Mucosa of rectum (tissue), 2 donors: Measurements from ENCODE around the gene PLLP.
A peak's percentile ranks its signal among the peaks of the same experiment; 100 is the strongest.

Source experiments
- H3K27ac ChIP-seq, 2 donors: one replicate each; pipeline ENCODE4 v1.7.0; 2013; ENCODE audit warnings: inconsistent platforms in 2 of 2, low read depth in 2 of 2, low read length in 2 of 2
- H3K27me3 ChIP-seq, 2 donors: one replicate each; pipeline ENCODE4 v1.7.0; 2013; ENCODE audit warnings: low read length in 2 of 2; ENCODE audit not compliant: control insufficient read depth in 2 of 2, insufficient read depth in 2 of 2
- H3K36me3 ChIP-seq, 2 donors: one replicate each; pipeline ENCODE4 v1.7.0; 2013; ENCODE audit warnings: low read length in 2 of 2; ENCODE audit not compliant: control insufficient read depth in 2 of 2, insufficient read depth in 2 of 2
- H3K4me1 ChIP-seq, 2 donors: one replicate each; pipeline ENCODE4 v1.7.0; 2013; ENCODE audit warnings: low read length in 2 of 2, mild to moderate bottlenecking in 1 of 2; ENCODE audit not compliant: control insufficient read depth in 2 of 2, insufficient read depth in 2 of 2
- H3K4me3 ChIP-seq, 2 donors: one replicate each; pipeline ENCODE4 v1.7.0; 2013; ENCODE audit warnings: low read length in 2 of 2
- H3K9ac ChIP-seq, 2 donors: one replicate each; pipeline ENCODE4 v1.7.0; 2013; ENCODE audit warnings: low read length in 2 of 2, low read depth in 1 of 2, mild to moderate bottlenecking in 1 of 2
- H3K9me3 ChIP-seq, 2 donors: one replicate each; pipeline ENCODE4 v1.7.0; 2013; ENCODE audit warnings: low read length in 2 of 2; ENCODE audit not compliant: control insufficient read depth in 2 of 2
- donor health status: healthy.
- donor health status: Normal muscosa, but diverticular disease.

Gene PLLP

DNA sequence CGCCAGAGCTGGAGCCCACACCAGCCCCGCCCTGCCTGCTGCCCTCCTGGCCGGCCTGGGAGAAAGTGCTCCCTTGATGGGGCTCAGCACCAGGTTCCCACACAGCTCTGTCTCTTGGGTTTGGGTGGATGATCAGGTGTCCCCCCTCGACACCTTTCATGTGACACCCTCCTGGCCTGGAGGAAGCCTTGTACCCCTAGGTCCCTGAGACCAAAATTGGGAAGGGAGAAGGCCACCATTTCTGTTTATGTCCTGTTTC lies 19.4 kb upstream of the PLLP start:
- Histone ChIP-seq H3K27ac (peak overlapping the region in 1 of 2 donors; percentile 58), H3K9me3 (no peaks in the 10 kb centered on the region), H3K36me3 (no peaks in the 10 kb centered on the region), H3K27me3 (no peaks in the 10 kb centered on the region), H3K4me1 (peaks cover 22 to 24% of the 10 kb centered on the region in 2 donors), H3K4me3 (no peak overlapping the region), H3K9ac (peak overlapping the region in 1 of 2 donors; percentile 24)

DNA sequence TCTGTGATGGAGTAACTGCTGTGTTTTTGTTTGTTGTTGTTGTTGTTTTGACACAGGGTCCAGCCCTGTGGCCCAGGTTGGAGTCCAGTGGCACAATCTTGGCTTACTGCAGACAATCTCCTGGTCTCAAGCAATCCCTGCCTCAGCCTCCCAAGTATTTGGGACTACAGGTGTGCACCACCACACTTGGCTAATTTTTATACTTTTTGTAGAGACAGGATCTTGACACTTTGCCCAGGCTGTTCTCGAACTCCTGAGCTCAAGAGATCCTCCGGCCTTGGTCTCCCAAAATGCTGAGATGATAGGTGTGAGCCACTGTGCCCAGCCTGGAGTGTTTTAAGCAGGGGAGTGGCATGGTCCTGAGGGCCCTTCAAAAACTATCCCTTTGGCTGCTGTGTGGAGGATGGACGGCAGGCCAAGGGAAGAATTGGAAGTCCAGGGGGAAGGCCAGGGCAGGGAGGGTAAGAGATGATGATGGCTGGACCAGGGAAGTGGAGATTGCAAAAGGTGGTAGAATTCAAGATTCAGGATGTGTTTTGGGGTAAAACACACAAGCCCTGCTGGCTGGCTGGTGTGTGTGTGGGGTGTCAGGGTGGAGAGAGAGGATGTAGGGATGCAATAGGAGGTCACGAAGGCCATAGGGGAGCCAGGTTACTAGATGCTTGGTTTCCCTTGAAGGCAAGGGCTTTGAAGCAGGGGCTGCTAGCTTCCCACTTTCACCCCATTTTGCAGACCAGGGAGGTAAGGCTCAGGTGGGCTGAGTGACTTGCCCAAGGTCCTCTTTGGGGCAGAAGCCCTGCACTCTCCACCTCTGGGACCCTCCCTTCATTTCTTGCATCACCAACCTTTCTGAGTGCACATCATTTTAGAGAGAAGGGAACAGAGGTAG lies 18.8 kb upstream of the PLLP start:
- H3K4me1 ChIP-seq: peaks cover 23 to 26% of the 10 kb centered on the region in 2 donors
- H3K9me3 ChIP-seq: no peaks in the 10 kb centered on the region
- H3K4me3 ChIP-seq: no peak overlapping the region
- H3K27ac ChIP-seq: no peak overlapping the region
- no peaks in the 10 kb centered on the region for H3K36me3 ChIP-seq
- no peaks in the 10 kb centered on the region for H3K27me3 ChIP-seq
- H3K9ac ChIP-seq: no peak overlapping the region

DNA sequence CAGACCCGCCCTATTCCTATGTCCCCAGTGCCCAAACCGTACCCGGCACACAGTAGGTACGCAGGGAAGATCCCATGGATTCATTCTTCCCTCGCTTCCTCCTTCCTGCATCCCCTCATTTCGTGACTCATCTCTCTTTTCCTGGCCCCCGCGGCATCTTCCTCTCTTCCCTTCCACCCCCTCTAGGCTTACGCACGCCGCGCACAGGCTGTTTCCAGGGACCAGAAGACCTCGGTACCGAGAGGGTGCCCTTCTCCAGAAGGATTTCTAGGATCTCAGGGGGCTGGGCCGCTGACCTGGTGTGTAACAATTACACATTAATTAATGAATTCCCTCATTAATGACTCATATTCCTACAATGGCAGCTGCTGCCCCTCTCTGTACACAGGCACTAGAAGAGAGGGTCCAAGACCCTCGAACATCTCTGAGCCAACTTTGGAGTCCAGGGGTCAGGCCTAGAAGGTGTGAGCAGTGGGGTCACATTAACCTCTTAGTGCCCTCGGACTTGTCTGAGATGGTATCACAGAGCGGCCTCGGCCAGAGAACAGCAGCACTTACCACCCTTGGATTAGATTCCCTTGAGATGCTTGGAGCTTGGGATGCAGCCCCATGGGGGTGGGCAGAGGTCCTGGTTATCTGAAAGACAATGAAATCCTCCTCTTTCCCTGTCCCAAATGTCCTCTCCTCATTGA lies 16.8 kb upstream of the PLLP start:
- Histone ChIP-seq H3K9ac (peak overlapping the region in 1 of 2 donors; percentile 21), H3K9me3 (no peaks in the 10 kb centered on the region), H3K4me1 (peaks cover 23 to 33% of the 10 kb centered on the region in 2 donors), H3K4me3 (peak overlapping the region; percentile 25 to 72), H3K36me3 (no peaks in the 10 kb centered on the region), H3K27ac (no peak overlapping the region), H3K27me3 (no peaks in the 10 kb centered on the region)

DNA sequence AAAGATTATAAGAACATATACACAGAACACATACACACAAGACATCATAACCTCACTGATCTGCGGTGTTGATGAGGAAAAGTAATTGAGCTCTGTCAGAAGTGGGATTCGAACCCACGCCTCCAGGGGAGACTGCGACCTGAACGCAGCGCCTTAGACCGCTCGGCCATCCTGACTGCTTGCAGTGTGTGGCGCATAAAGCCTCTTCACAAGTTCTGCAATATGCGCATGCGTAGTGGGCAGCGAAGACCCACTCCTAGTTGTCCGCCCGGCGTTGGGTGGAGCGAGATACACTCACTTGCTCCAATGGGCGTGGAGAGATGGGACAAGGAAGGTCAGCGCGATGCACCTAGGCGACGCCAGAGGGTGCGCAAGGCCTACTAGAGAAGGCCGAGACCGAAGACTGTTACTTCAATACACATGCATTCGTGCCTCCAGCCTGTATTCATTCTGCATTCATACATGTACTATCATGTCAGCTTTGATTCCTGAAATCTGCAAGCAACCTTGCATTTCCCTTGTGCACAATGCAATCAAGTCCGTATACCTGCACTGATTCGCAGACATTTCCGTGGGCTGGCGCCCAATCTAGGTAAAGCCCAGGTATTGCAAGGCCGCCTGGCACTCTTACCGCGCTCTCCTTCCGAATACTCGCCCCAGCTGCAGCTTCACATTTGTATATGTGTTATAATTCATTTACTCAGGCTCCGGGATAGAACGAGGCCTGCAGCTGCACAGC lies 16.1 kb upstream of the PLLP start:
- Histone ChIP-seq H3K27me3 (no peaks in the 10 kb centered on the region), H3K4me1 (peaks cover 23 to 33% of the 10 kb centered on the region in 2 donors), H3K27ac (peak overlapping the region; percentile 86), H3K9me3 (no peaks in the 10 kb centered on the region), H3K9ac (peak overlapping the region; percentile 67 to 78), H3K4me3 (peak overlapping the region; percentile 62 to 85), H3K36me3 (no peaks in the 10 kb centered on the region)

DNA sequence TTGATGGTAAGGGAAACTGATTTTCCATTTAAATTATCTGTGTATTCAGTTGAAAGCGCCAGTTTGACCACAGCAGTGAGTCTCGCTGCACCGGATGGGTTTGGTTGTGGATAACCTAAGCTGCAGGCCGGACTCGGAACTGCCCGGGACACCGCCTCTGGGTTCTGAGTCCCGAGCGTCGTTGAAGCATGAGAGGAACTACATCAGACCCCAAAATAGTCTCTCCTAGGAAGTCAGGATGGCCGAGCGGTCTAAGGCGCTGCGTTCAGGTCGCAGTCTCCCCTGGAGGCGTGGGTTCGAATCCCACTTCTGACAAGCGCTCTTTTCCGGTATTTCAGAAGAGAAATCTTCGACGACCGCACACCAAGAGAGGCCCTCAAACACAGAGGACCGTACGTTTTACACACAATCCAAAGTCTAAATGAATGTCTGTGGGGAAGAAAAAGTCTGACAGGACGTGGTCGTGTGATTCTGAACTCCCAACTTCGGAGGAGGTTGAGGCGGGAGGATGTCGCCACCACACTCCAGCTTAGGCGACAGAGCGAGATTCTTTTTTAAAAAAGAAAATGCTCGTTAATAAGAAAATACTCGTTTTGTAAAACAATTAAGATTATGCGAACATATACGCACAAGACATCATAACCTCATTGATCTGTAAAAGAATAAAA lies 15.4 kb upstream of the PLLP start:
- Histone ChIP-seq H3K4me3 (peak overlapping the region; percentile 62 to 85), H3K27ac (peak overlapping the region; percentile 86), H3K9me3 (no peaks in the 10 kb centered on the region), H3K4me1 (peaks cover 23 to 33% of the 10 kb centered on the region in 2 donors), H3K36me3 (no peaks in the 10 kb centered on the region), H3K9ac (peak overlapping the region; percentile 67 to 78), H3K27me3 (no peaks in the 10 kb centered on the region)

DNA sequence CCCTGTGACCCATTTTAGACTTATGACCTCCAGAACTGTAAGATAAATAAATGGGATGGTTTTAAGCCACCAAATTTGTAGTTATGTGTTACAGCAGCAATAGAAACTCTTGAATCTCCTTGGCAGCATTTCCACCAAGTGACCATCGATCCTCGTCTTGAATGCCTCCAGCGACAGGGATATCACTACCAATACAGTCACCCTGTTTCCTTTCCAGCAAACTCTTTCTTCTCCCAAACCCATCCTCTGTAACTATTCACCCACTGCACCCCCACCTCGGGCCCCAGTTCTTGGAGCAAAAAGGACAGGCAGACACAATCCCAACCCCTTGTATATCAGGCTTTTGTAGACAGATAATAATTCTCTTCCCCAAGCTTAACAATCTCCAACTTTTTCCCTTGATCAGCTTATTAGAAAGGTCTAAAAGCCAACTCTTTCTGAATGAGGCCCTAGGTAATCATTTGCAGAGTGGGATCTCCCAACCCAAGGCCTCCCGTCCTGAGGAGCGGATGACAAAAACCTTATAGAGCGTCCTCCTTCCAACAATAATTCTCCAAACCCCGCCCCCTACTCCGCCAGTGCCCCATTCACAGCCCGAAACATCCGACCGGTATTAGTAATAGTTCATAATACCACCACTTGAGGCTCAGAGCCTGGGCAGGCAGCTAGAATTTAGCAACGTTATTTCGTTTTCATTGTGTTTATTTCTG lies 14.7 kb upstream of the PLLP start:
- H3K27me3 ChIP-seq: no peaks in the 10 kb centered on the region
- H3K9ac ChIP-seq: peak overlapping the region; percentile 61 to 67
- H3K27ac ChIP-seq: peak overlapping the region; percentile 86
- H3K4me1 ChIP-seq: peaks cover 19 to 26% of the 10 kb centered on the region in 2 donors
- no peaks in the 10 kb centered on the region for H3K9me3 ChIP-seq
- peak overlapping the region; percentile 62 to 85 for H3K4me3 ChIP-seq
- no peaks in the 10 kb centered on the region for H3K36me3 ChIP-seq

DNA sequence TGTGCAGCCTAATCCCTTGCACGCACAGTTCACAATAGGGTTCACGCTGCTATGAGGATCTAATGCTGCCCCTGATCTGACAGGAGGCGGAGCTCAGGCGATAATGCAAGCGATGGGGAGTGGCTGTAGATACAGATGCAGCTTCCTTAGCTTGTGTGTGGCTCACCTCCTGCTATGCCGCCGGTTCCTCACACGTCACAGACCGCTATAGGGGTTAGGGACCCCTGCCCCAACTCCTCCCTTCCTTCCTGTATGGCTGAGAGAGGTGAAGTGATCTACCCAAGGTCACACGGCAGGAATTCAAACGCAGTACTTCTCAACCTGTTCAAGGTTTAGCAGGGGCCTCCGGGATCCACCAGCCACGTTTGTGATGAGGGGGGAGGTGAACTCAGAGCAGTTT lies 13.4 kb upstream of the PLLP start:
- H3K4me1 ChIP-seq: peaks cover 15 to 23% of the 10 kb centered on the region in 2 donors
- H3K27me3 ChIP-seq: no peaks in the 10 kb centered on the region
- H3K36me3 ChIP-seq: no peaks in the 10 kb centered on the region
- no peaks in the 10 kb centered on the region for H3K9me3 ChIP-seq
- H3K9ac ChIP-seq: no peak overlapping the region
- H3K4me3 ChIP-seq: no peak overlapping the region
- H3K27ac ChIP-seq: no peak overlapping the region

DNA sequence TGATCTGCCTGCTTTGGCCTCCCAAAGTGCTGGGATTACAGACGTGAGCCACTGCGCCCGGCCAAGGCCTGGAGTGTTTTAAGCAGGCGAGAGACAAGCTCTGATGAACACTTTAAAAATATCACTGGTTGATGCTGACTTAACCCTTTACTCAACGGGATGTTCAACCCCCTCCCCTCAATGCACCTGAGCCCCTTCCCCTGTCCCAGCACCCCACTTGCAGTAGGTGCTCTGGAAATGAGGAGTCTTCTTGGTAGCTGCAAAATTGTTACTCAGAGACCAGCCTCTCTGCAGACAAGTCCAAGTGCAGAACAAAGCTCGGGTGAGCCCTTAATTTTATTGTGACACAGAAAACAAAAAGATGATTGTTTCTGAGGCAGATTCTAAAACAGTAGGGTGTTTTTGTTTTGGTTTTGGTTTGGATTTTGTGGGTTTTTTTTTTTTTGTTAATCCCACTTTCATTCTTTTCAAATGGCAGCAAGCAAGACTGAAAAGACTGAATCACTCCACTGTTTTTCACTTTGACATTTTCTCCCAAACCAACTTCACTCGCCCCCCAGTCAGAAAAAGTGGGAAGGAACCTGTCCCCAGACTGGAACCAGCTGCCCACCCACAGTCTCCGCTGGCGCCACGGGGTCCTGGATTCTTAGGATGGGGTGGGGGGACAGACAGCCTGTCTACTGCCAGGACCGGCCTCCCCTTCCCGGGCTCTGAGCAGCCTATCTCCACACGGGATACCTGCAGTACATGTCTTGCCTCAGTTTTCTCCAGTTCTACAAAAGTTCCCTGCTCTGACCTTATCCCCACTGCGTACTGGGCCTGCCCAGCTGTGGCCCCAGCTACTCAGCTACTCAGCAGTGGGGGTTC lies 5.2 kb upstream of the PLLP start:
- H3K9me3 ChIP-seq: no peaks in the 10 kb centered on the region
- H3K9ac ChIP-seq: no peak overlapping the region
- H3K36me3 ChIP-seq: no peaks in the 10 kb centered on the region
- H3K27me3 ChIP-seq: no peaks in the 10 kb centered on the region
- peaks cover 3 to 4% of the 10 kb centered on the region in 2 donors for H3K4me1 ChIP-seq
- H3K27ac ChIP-seq: peak overlapping the region in 1 of 2 donors; percentile 16
- no peak overlapping the region for H3K4me3 ChIP-seq

DNA sequence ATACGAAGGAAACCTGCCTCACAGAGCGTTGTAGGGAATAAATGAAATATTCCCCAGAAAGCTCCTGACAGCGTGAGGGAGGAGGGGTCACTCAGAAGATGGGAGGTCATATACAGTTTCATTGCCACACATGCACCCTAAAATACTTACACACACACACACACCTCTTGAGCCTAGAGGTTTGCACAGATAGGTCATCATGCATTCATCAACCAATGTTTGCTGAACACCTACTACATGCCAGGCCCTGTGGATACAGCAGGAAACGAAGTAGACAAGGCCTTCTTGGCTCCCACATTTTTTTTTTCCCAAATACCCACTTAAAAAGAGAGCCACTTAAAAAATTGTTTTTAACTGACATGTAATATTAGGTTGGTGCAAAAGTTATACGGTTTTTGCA lies 907 bp upstream of the PLLP start:
- Histone ChIP-seq H3K27ac (no peak overlapping the region), H3K9ac (peak overlapping the region in 1 of 2 donors; percentile 63), H3K4me1 (peaks cover 8 to 11% of the 10 kb centered on the region in 2 donors), H3K36me3 (no peaks in the 10 kb centered on the region), H3K27me3 (peaks cover 0 to 2% of the 10 kb centered on the region in 2 donors), H3K4me3 (no peak overlapping the region), H3K9me3 (no peaks in the 10 kb centered on the region)
